T-cell (primary cell): ENCODE data around the gene SH3RF3. TPM values are rescaled to one million over a fixed set of nuclear protein-coding genes. Genes with fewer than 3 reads are reported as not detected.

Source experiments
- ATAC-seq, 4 experiments: fragments of 200-7000 bp in 3 of 4; fragments of 150-1000 bp in 1 of 4; cut with Tn5 transposase; replicated peaks in 1 of 4; 1 replicate in 3 of 4; 2 replicates in 1 of 4; pipeline ENCODE4 v1.10.0; 2021; ENCODE audit warnings: moderate library complexity in 3 of 4, mild to moderate bottlenecking in 2 of 4, moderate number of reproducible peaks in 1 of 4
- CTCF ChIA-PET, 2 donors: fragments of 300-600 bp; sonication (Branson Sonifier 250); formaldehyde crosslinking; loops; one replicate each; lab custom pipeline; 2022; ENCODE audit warnings: antibody characterized with exemption in 2 of 2; lab: Charles Lee
- POLR2A ChIA-PET, 2 donors: fragments of 300-600 bp; sonication (Branson Sonifier 250); formaldehyde crosslinking; loops; one replicate each; lab custom pipeline; 2022; ENCODE audit warnings: antibody characterized with exemption in 2 of 2; lab: Charles Lee
- DNase-seq, 35 experiments: peaks; one replicate each; pipeline versions ENCODE4 v3.0.0 to v3.0.0-alpha.2; 2013 to 2023
- H3K27ac ChIP-seq: one replicate; pipeline ENCODE4 v1.5.1; 2013; ENCODE audit warnings: low read length
- H3K27me3 ChIP-seq, 2 experiments: replicated peaks in 1 of 2; 1 replicate in 1 of 2; 2 replicates in 1 of 2; pipeline versions ENCODE4 v1.6.1 to v1.7.0; 2013; ENCODE audit warnings: low read length in 1 of 2, mixed read lengths in 1 of 2; ENCODE audit not compliant: control insufficient read depth in 2 of 2, insufficient read depth in 2 of 2; ENCODE audit errors: extremely low read depth in 1 of 2
- H3K36me3 ChIP-seq, 2 donors: 1 replicate in 1 of 2; 2 replicates in 1 of 2; pipeline versions ENCODE4 v1.6.1 to v1.7.0; 2013; ENCODE audit warnings: low read length in 1 of 2; ENCODE audit not compliant: control insufficient read depth in 2 of 2, insufficient read depth in 1 of 2; ENCODE audit errors: extremely low read depth in 1 of 2
- H3K4me1 ChIP-seq, 2 experiments: 1 replicate in 1 of 2; 2 replicates in 1 of 2; pipeline versions ENCODE4 v1.6.1 to v1.7.0; 2013; ENCODE audit warnings: low read length in 2 of 2, mixed read lengths in 1 of 2; ENCODE audit not compliant: insufficient read depth in 2 of 2, control insufficient read depth in 1 of 2; ENCODE audit errors: extremely low read depth in 1 of 2
- H3K4me3 ChIP-seq, 2 donors: 1 replicate in 1 of 2; 2 replicates in 1 of 2; pipeline versions ENCODE4 v1.5.1 to v1.7.0; 2013; ENCODE audit warnings: mild to moderate bottlenecking in 2 of 2, low read length in 1 of 2, moderate library complexity in 1 of 2; ENCODE audit not compliant: control insufficient read depth in 1 of 2; ENCODE audit errors: extremely low read depth in 1 of 2
- H3K9me3 ChIP-seq: 2 replicates; pipeline ENCODE4 v1.7.0; 2013
- H3K27ac Mint-ChIP-seq, 2 donors: one replicate each; pipeline ENCODE4 v1.8.0; 2020 to 2021; ENCODE audit warnings: mild to moderate bottlenecking in 2 of 2, mixed read lengths in 2 of 2
- H3K27me3 Mint-ChIP-seq, 2 donors: one replicate each; pipeline ENCODE4 v1.8.0; 2021 to 2022; ENCODE audit warnings: mixed read lengths in 2 of 2
- H3K36me3 Mint-ChIP-seq: one replicate; pipeline ENCODE4 v1.8.0; 2021; ENCODE audit warnings: mixed read lengths
- H3K4me1 Mint-ChIP-seq, 3 donors: one replicate each; pipeline ENCODE4 v1.8.0; 2020 to 2022; ENCODE audit warnings: mixed read lengths in 3 of 3, mild to moderate bottlenecking in 1 of 3
- H3K4me3 Mint-ChIP-seq, 3 donors: one replicate each; pipeline ENCODE4 v1.8.0; 2020 to 2022; ENCODE audit warnings: mild to moderate bottlenecking in 3 of 3, mixed read lengths in 3 of 3, moderate library complexity in 3 of 3
- H3K9me3 Mint-ChIP-seq, 3 donors: one replicate each; pipeline ENCODE4 v1.8.0; 2020 to 2022; ENCODE audit warnings: mixed read lengths in 3 of 3
- WGBS: methylation state at CpG from one replicate; pipeline ENCODE4 v1.1.5; 2013; ENCODE audit warnings: missing lambda C conversion rate; ENCODE audit not compliant: insufficient coverage; 5-methylcytosine and 5-hydroxymethylcytosine counted together
- total RNA-seq, 35 experiments: library from RNA in 6 of 35; stranded (reverse) in 6 of 35; fragments of 120-200 nt in 1 of 35; gene quantifications; one replicate each; pipeline versions ENCODE4 v1.2.1 to v1.2.4 and lab custom pipeline; 2013 to 2026

Gene SH3RF3
- total RNA-seq, 5 donors from 2014 or later (not counting 1 experiment from before 2014, with no cell fraction given): 1.8 to 4.6 (median 3.6) TPM

- Mint-ChIP-seq H3K4me3 (peak overlapping the region; percentile 43 to 75 (median 53)), H3K36me3 (no peaks in the 10 kb centered on the region), H3K9me3 (no peaks in the 10 kb centered on the region), H3K4me1 (peaks cover 50 to 61% (median 56%) of the 10 kb centered on the region in 3 donors), H3K27me3 (no peaks in the 10 kb centered on the region), H3K27ac (peak overlapping the region; percentile 94)
- POLR2A ChIA-PET: no interaction called here
- ATAC-seq: peak; percentile 96 to 99 (median 97)
- Histone ChIP-seq H3K27ac (peak overlapping the region; percentile 71), H3K27me3 (no peaks in the 10 kb centered on the region), H3K4me1 (peaks cover 43 to 53% of the 10 kb centered on the region in 2 experiments), H3K9me3 (no peaks in the 10 kb centered on the region), H3K4me3 (no peak overlapping the region), H3K36me3 (peaks cover 0 to 5% of the 10 kb centered on the region in 2 donors)
- CTCF ChIA-PET: no interaction called here
- DNase-seq: peak; percentile 31 to 86 (median 67)
- WGBS: 24% methylated on average over 11 of the region's 13 CpGs
These were observed 219.9 kb downstream of the SH3RF3 start for GRCh38 chr2:109348671-109349502.

- POLR2A ChIA-PET: no interaction called here
- no peaks in the 10 kb centered on the region for H3K27me3 Mint-ChIP-seq
- ATAC-seq: peak in 1 of 4 experiments; percentile 11
- H3K36me3 Mint-ChIP-seq: no peaks in the 10 kb centered on the region
- peaks cover 48 to 56% (median 54%) of the 10 kb centered on the region in 3 donors for H3K4me1 Mint-ChIP-seq
- WGBS: 83% methylated on average over 11 of the region's 18 CpGs
- H3K9me3 ChIP-seq: no peaks in the 10 kb centered on the region
- H3K9me3 Mint-ChIP-seq: no peaks in the 10 kb centered on the region
- no peaks in the 10 kb centered on the region for H3K27me3 ChIP-seq
- peak overlapping the region; percentile 71 for H3K27ac ChIP-seq
- H3K27ac Mint-ChIP-seq: peak overlapping the region; percentile 94
- peak in 1 of 35 experiments; percentile 15 for DNase-seq
- H3K4me3 ChIP-seq: no peak overlapping the region
- H3K4me3 Mint-ChIP-seq: peak overlapping the region in 1 of 3 donors; percentile 75
- H3K4me1 ChIP-seq: peaks cover 43 to 53% of the 10 kb centered on the region in 2 experiments
- peaks cover 0 to 5% of the 10 kb centered on the region in 2 donors for H3K36me3 ChIP-seq
- CTCF ChIA-PET: no interaction called here
These were observed 220.8 kb downstream of the SH3RF3 start for GRCh38 chr2:109349503-109350465.

DNA sequence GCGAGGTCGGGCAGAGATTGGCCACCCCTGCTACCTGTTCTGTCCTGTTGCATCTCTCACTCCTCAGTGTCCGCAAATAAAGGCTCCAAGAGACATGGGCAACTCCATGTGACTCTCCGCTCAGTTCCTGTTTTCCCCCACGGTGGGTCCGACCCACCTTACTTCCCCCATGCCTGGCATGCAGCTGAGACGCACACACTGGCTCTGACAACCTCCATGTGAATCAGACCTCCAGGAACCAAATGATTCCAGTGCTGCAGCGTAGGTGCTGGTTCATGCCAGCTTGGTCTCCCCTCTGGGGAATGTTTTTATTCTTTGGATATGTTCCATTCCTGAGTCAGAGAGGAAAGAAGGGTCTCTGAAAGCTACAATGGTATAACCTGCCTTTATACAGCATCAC, 221.5 kb downstream of the SH3RF3 start:
- no peaks in the 10 kb centered on the region for H3K9me3 Mint-ChIP-seq
- ChIA-PET POLR2A (interaction anchor here in 1 of 2 donors (0.6 to 0.7 kb wide), 2 partner anchors 19 to 182 kb away, joined by 3 read pairs; no protein-coding TSS in a partner anchor), CTCF (no interaction called here)
- WGBS: 91% methylated on average over 5 of the region's 8 CpGs
- H3K27ac Mint-ChIP-seq: peak overlapping the region; percentile 77 to 94
- no peaks in the 10 kb centered on the region for H3K27me3 ChIP-seq
- H3K27me3 Mint-ChIP-seq: no peaks in the 10 kb centered on the region
- peak overlapping the region in 1 of 3 donors; percentile 75 for H3K4me3 Mint-ChIP-seq
- peaks cover 43 to 53% of the 10 kb centered on the region in 2 experiments for H3K4me1 ChIP-seq
- H3K4me1 Mint-ChIP-seq: peaks cover 48 to 56% (median 54%) of the 10 kb centered on the region in 3 donors
- no peaks in the 10 kb centered on the region for H3K9me3 ChIP-seq
- H3K36me3 ChIP-seq: peaks cover 0 to 5% of the 10 kb centered on the region in 2 donors
- no peak overlapping the region for H3K27ac ChIP-seq
- ATAC-seq: no peak
- DNase-seq: no peak
- H3K4me3 ChIP-seq: no peak overlapping the region
- H3K36me3 Mint-ChIP-seq: no peaks in the 10 kb centered on the region

DNA sequence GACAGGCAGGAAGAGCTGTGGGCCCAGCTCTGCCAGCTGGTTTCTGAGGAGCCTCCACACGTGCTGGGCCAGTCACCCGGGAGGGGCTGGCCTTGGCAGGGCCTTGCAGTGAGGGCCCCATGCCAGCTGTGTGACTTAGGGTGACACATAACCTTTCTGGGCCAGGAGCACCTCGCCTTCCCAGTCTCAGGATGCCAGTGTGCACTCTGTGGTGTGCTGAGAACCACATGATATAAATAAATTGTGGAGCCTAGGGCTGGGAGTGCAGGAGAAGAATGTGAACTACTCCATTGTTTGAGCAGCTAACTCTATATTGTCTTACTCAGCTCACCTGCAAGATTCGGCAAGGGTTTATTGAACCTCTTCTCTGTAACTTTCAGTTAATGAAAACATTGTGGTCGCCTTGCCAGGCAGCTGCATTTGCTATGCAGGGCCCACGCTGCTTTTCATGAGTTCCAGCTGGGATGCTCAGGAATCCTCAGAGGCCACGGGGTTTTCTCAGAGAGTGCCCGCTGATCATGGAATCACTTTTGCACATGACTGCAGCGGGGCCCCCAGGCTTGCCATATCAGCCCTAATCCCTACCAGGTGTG, 222.3 kb downstream of the SH3RF3 start:
- 60% methylated on average over 7 of the region's 9 CpGs for WGBS
- peak in 1 of 35 experiments; percentile 17 for DNase-seq
- Mint-ChIP-seq H3K36me3 (no peaks in the 10 kb centered on the region), H3K4me1 (peaks cover 48 to 55% (median 52%) of the 10 kb centered on the region in 3 donors), H3K27ac (peak overlapping the region; percentile 77 to 94), H3K9me3 (no peaks in the 10 kb centered on the region), H3K4me3 (peak overlapping the region in 1 of 3 donors; percentile 75), H3K27me3 (no peaks in the 10 kb centered on the region)
- Histone ChIP-seq H3K4me3 (no peak overlapping the region), H3K4me1 (peaks cover 43 to 53% of the 10 kb centered on the region in 2 experiments), H3K36me3 (peaks cover 0 to 5% of the 10 kb centered on the region in 2 donors), H3K27ac (no peak overlapping the region), H3K27me3 (no peaks in the 10 kb centered on the region), H3K9me3 (no peaks in the 10 kb centered on the region)
- peak in 1 of 4 experiments; percentile 26 for ATAC-seq
- POLR2A ChIA-PET: interaction anchor here in 1 of 2 donors (0.6 to 0.7 kb wide), 2 partner anchors 19 to 183 kb away, joined by 3 read pairs; no protein-coding TSS in a partner anchor
- CTCF ChIA-PET: interaction anchor here in 1 of 2 donors (0.5 kb wide), 1 partner anchor 1790 kb away, joined by 3 read pairs; no protein-coding TSS in a partner anchor

DNA sequence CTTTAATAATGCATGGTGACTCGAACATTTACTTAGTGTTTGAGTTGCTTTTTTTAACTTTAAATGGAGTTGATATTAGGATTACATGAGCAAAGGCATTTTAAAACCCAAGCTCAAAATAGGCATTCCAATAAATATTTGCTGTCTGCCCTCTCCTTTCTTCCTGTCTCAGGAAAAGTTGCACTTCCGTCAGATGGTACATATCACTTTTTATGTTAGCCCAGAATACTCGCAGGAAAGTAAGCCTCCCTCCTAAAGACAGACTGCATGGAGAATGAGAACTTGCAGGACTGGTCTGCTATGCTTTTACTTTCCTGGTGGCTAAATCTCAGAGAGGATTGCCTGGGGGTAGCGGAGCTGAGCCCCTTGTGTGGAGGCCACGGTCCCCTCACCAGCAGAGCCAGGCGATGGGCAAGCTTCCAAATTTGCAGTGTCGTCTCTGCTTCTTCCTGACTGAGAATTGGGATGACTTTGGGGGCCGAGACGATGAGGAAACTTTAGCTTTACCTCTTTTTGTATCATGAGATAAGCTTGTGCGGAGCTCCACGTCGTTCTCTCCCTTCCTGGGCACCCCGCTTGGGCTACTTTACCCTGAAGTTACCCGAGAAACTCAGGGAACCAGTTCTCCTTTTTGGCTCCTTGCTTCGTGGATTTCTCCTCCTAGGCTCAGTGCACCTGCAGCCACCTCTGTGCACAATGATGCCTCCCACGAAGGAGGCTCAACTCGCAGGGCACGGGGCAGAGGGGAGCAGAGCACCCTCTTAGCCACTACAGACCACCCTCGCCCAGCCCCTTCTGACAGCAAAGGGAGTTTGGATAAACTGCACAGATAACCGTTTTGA, 223.3 kb downstream of the SH3RF3 start:
- Histone ChIP-seq H3K36me3 (peaks cover 0 to 5% of the 10 kb centered on the region in 2 donors), H3K27me3 (no peaks in the 10 kb centered on the region), H3K4me1 (peaks cover 38 to 43% of the 10 kb centered on the region in 2 experiments), H3K9me3 (no peaks in the 10 kb centered on the region), H3K4me3 (no peak overlapping the region), H3K27ac (no peak overlapping the region)
- ATAC-seq: no peak
- WGBS: 84% methylated on average over 11 of the region's 20 CpGs
- DNase-seq: no peak
- POLR2A ChIA-PET: no interaction called here
- Mint-ChIP-seq H3K27me3 (no peaks in the 10 kb centered on the region), H3K4me3 (no peak overlapping the region), H3K9me3 (no peaks in the 10 kb centered on the region), H3K4me1 (peaks cover 44 to 47% (median 45%) of the 10 kb centered on the region in 3 donors), H3K27ac (no peak overlapping the region), H3K36me3 (no peaks in the 10 kb centered on the region)
- CTCF ChIA-PET: no interaction called here
